ENCODE results near the gene NME9.

Gene NME9

DNA sequence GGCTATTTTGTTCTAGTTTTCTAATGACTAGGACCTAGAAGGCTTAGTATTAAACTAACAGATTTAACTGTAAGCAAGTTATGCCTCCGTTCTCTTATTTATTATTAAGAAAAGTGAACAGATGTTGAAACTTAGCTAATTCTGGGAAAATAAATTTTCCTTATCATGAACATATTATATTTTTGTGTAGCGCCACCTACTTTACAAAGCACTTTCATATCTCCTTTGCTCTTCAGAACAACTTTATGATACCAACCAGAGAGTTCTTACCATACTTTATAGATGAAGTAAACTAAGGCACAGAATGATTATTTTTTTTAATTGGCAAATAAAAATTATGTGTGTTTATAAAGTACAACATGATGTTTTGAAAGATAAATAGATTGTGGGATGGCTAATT lies 59.4 kb downstream of the NME9 start:
- DNase-seq, result no peak

GRCh38 chr3:138267083-138267482 lies 62.6 kb downstream of the NME9 start:
- no peak for DNase-seq

DNA sequence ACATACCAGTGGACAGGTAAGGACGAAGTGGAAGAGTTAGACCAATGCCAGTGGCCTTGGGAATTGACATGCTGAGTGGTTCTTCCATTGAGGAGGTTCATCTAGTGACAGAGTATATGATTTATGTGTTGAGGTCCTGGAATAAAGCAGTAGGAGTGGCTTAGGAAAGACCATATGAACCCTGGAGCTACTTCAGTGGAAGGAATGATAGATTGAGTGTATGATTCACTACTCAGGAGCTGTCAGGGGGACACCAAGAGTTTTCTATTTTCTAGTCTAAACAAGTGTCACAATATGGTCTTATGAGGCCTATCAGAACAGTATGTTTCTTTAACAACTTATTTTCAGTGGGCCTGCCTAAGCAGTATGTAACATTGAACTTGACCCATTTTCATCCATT lies 63.9 kb downstream of the NME9 start:
- DNase-seq, result no peak

DNA sequence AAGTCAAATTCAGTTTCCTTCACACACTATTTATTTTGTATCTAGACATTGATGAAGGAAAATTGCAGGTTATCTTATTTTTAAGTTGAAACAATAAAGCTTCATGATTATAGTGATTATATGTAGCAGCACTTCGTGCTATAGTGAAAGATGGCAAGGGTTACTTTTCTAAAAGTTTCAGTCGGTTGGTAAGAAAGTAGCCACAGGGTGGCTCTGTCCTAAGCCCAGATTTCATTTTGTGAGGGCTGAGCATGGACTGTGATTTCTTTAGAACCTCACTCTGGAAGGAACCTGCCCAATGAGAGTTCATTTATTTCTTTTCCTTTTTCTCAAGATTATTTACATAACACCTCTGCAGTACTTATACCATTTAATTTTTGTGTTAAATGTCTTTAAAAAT lies 66.5 kb downstream of the NME9 start:
- DNase-seq, result no peak

DNA sequence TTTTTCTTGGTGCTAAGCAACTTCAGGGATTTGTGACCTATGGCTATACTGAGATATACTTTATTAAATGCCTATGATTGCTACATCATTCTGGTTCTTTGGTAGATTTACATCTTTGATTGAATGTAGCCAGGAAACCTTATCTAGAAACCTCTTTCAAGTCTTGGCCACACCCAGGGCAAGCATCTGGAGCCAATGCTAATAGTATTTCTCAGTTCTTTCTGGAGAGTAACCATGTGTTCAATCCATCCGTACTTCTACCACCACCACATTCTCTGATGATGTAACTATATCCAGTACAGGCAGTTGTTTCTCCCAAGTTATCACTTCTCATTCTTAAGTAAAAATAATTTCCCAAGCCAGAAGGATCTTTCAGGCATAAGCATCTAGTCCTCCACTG lies 69.0 kb downstream of the NME9 start:
- DNase-seq, result no peak

- DNase-seq, result no peak
These were observed 70.5 kb downstream of the NME9 start for GRCh38 chr3:138259126-138259525.

- DNase-seq, result no peak
These were observed 71.7 kb downstream of the NME9 start for GRCh38 chr3:138257986-138258385.

DNA sequence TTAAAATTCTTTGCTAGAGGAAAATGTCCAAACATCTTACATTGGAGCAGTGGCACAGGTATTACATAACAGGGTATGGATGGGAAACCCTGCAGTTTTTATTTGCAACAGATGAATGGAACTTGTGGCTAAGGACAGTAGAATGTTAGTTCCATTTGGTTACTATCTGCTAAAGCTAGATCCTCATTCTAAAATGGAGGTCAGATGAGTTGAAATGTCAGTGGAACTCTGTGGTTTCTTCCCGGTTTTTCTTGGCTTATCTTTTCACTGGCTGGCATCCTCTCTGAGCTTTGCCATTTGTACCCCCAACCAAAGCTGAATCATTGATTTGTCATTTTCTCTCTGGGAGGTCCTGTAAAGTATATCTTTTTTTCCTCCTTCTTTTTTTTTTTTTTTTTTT lies 73.6 kb downstream of the NME9 start:
- DNase-seq, result no peak

DNA sequence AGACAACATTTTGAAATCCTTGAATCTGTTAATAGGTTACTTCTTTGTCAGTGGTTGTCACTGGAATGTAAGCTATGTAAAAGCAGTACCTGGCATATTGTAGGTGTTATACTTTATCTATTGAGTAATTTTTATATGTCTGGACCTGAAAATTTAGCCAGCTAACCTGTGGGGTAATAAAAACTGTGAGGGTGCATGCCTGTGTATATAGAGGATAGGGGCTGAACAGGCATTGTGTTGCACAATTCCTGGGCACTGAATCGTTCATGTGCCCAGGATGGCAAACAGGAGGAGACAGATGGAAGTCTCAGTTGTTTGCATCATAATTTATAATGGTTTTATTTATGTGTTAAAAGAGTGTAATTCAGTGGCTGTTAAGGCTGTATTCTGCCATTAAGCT lies 75.4 kb downstream of the NME9 start:
- no peak for DNase-seq

DNA sequence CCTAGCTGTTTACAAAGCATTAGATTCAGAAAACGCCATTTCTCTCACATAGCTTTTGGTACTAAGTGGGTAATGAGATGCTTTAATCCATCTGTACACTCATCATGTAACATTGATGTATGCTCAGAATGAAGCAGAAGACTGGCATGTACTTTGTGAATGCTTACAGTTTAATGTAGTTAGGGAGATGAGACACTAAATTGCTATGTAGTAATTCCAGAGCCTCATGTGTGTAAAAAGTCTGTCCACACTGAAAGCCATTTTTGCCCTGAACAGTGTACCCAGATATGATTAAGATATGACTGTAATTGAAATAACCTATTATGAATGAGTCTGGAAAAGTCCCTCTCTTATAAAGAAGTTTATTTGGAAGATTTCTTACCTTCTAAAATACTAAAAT lies 76.0 kb downstream of the NME9 start:
- DNase-seq, result no peak
